Esophagus muscularis mucosa (tissue), 3 donors: ENCODE data around the gene SEMA7A.

Source experiments
- CTCF ChIP-seq, 3 experiments: fragments of 200-600 bp in 2 of 3; fragments of 450-650 bp in 1 of 3; sonication (generic) in 2 of 3; IDR thresholded peaks; one replicate each; pipeline ENCODE4 v1.5.1; 2017 to 2019; ENCODE audit warnings: antibody characterized with exemption in 3 of 3, mild to moderate bottlenecking in 2 of 3, moderate library complexity in 1 of 3
- EP300 ChIP-seq: sonication (generic); formaldehyde crosslinking; IDR thresholded peaks from one replicate; pipeline ENCODE4 v1.6.1; 2017; ENCODE audit warnings: antibody characterized with exemption

- TF ChIP-seq CTCF (IDR thresholded peaks at IDR 0.05) (no peak), EP300 (no peak)
These were observed 27.9 kb downstream of the SEMA7A start for GRCh38 chr15:74405823-74406222.
